GM12878 (cell line): ENCODE measurements around the gene PALD1. TPM values are rescaled to one million over a fixed set of nuclear protein-coding genes. Genes with fewer than 3 reads are reported as not detected.
A peak's percentile ranks its signal among the peaks of the same experiment; 100 is the strongest.

Source experiments
- ATF3 ChIP-seq: IDR thresholded peaks from 2 replicates; pipeline ENCODE4 v1.6.1; 2011; ENCODE audit warnings: low read depth, mild to moderate bottlenecking, low read length, moderate library complexity, borderline replicate concordance; ENCODE audit errors: extremely low read depth
- BCLAF1 ChIP-seq: fragments of 450-650 bp; IDR thresholded peaks from 2 replicates; pipeline ENCODE4 v1.6.1; 2017; ENCODE audit warnings: antibody characterized with exemption, mild to moderate bottlenecking, moderate library complexity
- BMI1 ChIP-seq: fragments of 450-650 bp; IDR thresholded peaks from 2 replicates; pipeline ENCODE4 v1.6.1; 2016; ENCODE audit warnings: mild to moderate bottlenecking, moderate library complexity, borderline replicate concordance
- CHD2 ChIP-seq: IDR thresholded peaks from 2 replicates; pipeline ENCODE4 v1.6.1; 2011; ENCODE audit warnings: low read depth, low read length, improper control_type of control experiment, borderline replicate concordance
- E2F4 ChIP-seq: IDR thresholded peaks from 2 replicates; pipeline ENCODE4 v1.6.1; 2012; ENCODE audit warnings: low read depth, low read length, improper control_type of control experiment
- JUND ChIP-seq: IDR thresholded peaks from 2 replicates; pipeline ENCODE4 v1.6.1; 2012; ENCODE audit warnings: low read depth, mild to moderate bottlenecking, low read length, improper control_type of control experiment, moderate library complexity
- LARP7 ChIP-seq: fragments of 450-650 bp; IDR thresholded peaks from 2 replicates; pipeline ENCODE4 v1.6.1; 2017; ENCODE audit warnings: mild to moderate bottlenecking
- PBX3 ChIP-seq: IDR thresholded peaks from 2 replicates; pipeline ENCODE4 v1.6.1; 2011; ENCODE audit warnings: mild to moderate bottlenecking, low read depth, low read length, moderate library complexity; ENCODE audit not compliant: insufficient replicate concordance
- PKNOX1 ChIP-seq: fragments of 450-650 bp; IDR thresholded peaks from 2 replicates; pipeline ENCODE4 v1.6.1; 2016; ENCODE audit warnings: mild to moderate bottlenecking
- PML ChIP-seq: IDR thresholded peaks from 2 replicates; pipeline ENCODE4 v1.6.1; 2012; ENCODE audit warnings: low read length, inconsistent platforms
- RUNX3 ChIP-seq: IDR thresholded peaks from 2 replicates; pipeline ENCODE4 v1.6.1; 2012; ENCODE audit warnings: low read length, inconsistent platforms
- SKIL ChIP-seq: fragments of 450-650 bp; IDR thresholded peaks from 2 replicates; pipeline ENCODE4 v1.6.1; 2017; ENCODE audit warnings: mild to moderate bottlenecking, low read depth, inconsistent platforms; ENCODE audit not compliant: poor library complexity, severe bottlenecking
- STAT1 ChIP-seq: fragments of 450-650 bp; conservative IDR thresholded peaks from 2 replicates; pipeline ENCODE4 v1.6.1; 2014; ENCODE audit warnings: antibody characterized with exemption, mild to moderate bottlenecking
- STAT3 ChIP-seq: IDR thresholded peaks from 2 replicates; pipeline ENCODE4 v1.6.1; 2011; ENCODE audit warnings: low read depth, low read length, improper control_type of control experiment
- SUZ12 ChIP-seq: fragments of 200-600 bp; sonication (generic); IDR thresholded peaks from one replicate; pipeline ENCODE4 v1.6.1; 2018; ENCODE audit warnings: antibody characterized with exemption, mild to moderate bottlenecking; ENCODE audit not compliant: unreplicated experiment
- ZBTB11 ChIP-seq: fragments of 450-650 bp; formaldehyde crosslinking; IDR thresholded peaks from 2 replicates; pipeline ENCODE4 v1.5.0; 2022; ENCODE audit warnings: mild to moderate bottlenecking, missing genetic modification characterization
- ZNF217 ChIP-seq: fragments of 450-650 bp; IDR thresholded peaks from 2 replicates; pipeline ENCODE4 v1.6.1; 2017; ENCODE audit warnings: antibody characterized with exemption, mild to moderate bottlenecking
- polyA plus RNA-seq, 11 experiments: library from polyadenylated mRNA; depleted of rRNA in 4 of 11; unstranded in 6 of 11; stranded (reverse) in 5 of 11; fragments of >200 nt; fragmentation: Nextera tagmentation in 4 of 11; fragmentation: Illumina TruSeq in 1 of 11; extraction: Ambion mirVana in 4 of 11; extraction: Trizol in 1 of 11; gene quantifications; 1 replicate in 1 of 11; 2 replicates in 10 of 11; pipeline versions ENCODE4 v1.2.1 to v1.2.3, GENCODE V29; 2011 to 2016; ENCODE audit warnings: inconsistent platforms in 2 of 11, missing spikeins in 2 of 11, low read depth in 1 of 11
- total RNA-seq, 4 experiments: library from RNA; depleted of rRNA in 3 of 4; stranded (reverse); fragments of >200 nt in 3 of 4; fragmentation: Illumina TruSeq in 1 of 4; extraction: Trizol in 1 of 4; gene quantifications; 2 replicates each; pipeline versions ENCODE4 v1.2.1 to v1.2.3, GENCODE V29; 2013 to 2021

PALD1 gene
- total and polyA plus RNA-seq, 10 of the 15 experiments (the other 5 are each of a cell fraction or from before 2014, with no cell fraction given) = 0.43 to 20.9 (median 9.0) TPM

- no peak for TF ChIP-seq E2F4
- no peak for TF ChIP-seq ATF3
- TF ChIP-seq BCLAF1 = no peak
- TF ChIP-seq STAT1 = no peak
- no peak for TF ChIP-seq CHD2
- TF ChIP-seq PBX3 = no peak
- 0 out of 2 replicates have a peak, but pooled peaks have one; percentile 60 for TF ChIP-seq ZNF217
- peak; percentile 68 for TF ChIP-seq RUNX3
- TF ChIP-seq SKIL = no peak
- no peak for TF ChIP-seq SUZ12
- 0 out of 2 replicates have a peak, but pooled peaks have one; percentile 8 for TF ChIP-seq PKNOX1
- no peak for TF ChIP-seq PML
- TF ChIP-seq JUND = peak; percentile 33; the same call in 1 of the 2 replicates
- TF ChIP-seq BMI1 = no peak
- TF ChIP-seq LARP7 = peak; percentile 61; the same call in 1 of the 2 replicates
- no peak for TF ChIP-seq ZBTB11 (CRISPR knock-in tag)
- TF ChIP-seq STAT3 = no peak
Observed at GRCh38 chr10:70513848-70514309, 35.3 kb downstream of the PALD1 start (continued).
